HCT116 (cell line): ENCODE measurements around the gene ADGRD1. TPM values are rescaled to one million over a fixed set of nuclear protein-coding genes. Genes with fewer than 3 reads are reported as not detected.

Experiments
- ATAC-seq: fragments of 200-7000 bp; cut with Tn5 transposase; 2 replicates; pipeline ENCODE4 v1.9.1; 2020; ENCODE audit warnings: mild to moderate bottlenecking, moderate library complexity
- BruUV-seq: library from RNA; stranded (reverse); fragments of 400-500 nt; replicated peaks from 2 replicates; lab custom pipeline; 2021; lab: Mats Ljungman, UMichigan
- CTCF ChIA-PET: fragments of 300-600 bp; sonication (Branson Sonifier 250); formaldehyde crosslinking; loops from one replicate; lab custom pipeline; 2021; ENCODE audit warnings: antibody characterized with exemption; lab: Charles Lee
- POLR2A ChIA-PET: fragments of 300-600, 350-600 bp; sonication (Branson Sonifier 250); formaldehyde crosslinking; loops from one replicate; lab custom pipeline; 2021; ENCODE audit warnings: antibody characterized with exemption; lab: Charles Lee
- RAD21 ChIA-PET, 2 experiments: fragments of 300-600 bp; sonication (Branson Sonifier 250); formaldehyde crosslinking; loops; one replicate each; lab custom pipeline; 2023; ENCODE audit warnings: low total read pairs in 2 of 2; ENCODE audit not compliant: uncharacterized antibody in 2 of 2, unreplicated experiment in 2 of 2, low non-redundant PET in 1 of 2; lab: Charles Lee
- DNase-seq: peaks from one replicate; pipeline ENCODE4 v3.0.0-alpha.2; 2010; ENCODE audit warnings: low read depth, low spot score
- H2AFZ ChIP-seq: fragments of 200-600 bp; shearing (Covaris generic), sonication (generic); 2 replicates; pipeline ENCODE4 v1.6.1; 2017; ENCODE audit warnings: low read depth, mixed run types, mixed read lengths, antibody characterized with exemption, low read length; ENCODE audit not compliant: poor library complexity, severe bottlenecking
- H3K27ac ChIP-seq: 2 replicates; pipeline ENCODE4 v1.5.1; 2012; ENCODE audit warnings: low read depth, low read length
- H3K27me3 ChIP-seq: fragments of 200-600 bp; sonication (generic); 2 replicates; pipeline ENCODE4 v1.6.1; 2016; ENCODE audit warnings: mixed run types, low read length, mixed read lengths; ENCODE audit not compliant: insufficient read depth
- H3K36me3 ChIP-seq, 2 experiments: fragments of 200-500 bp in 1 of 2; fragments of 200-600 bp in 1 of 2; sonication (Bioruptor generic) in 1 of 2; sonication (generic) in 1 of 2; 2 replicates each; pipeline versions ENCODE4 v1.5.1 to v1.6.1; 2014 to 2016; ENCODE audit warnings: low read length in 2 of 2, inconsistent platforms in 1 of 2, mixed read lengths in 1 of 2, mixed run types in 1 of 2; ENCODE audit not compliant: insufficient read depth in 2 of 2, control insufficient read depth in 1 of 2
- H3K4me1 ChIP-seq, 2 experiments: fragments of 200-600 bp in 1 of 2; sonication (generic) in 1 of 2; 2 replicates each; pipeline versions ENCODE4 v1.5.1 to v1.6.1; 2012 to 2017; ENCODE audit warnings: low read length in 2 of 2, inconsistent platforms in 1 of 2, mild to moderate bottlenecking in 1 of 2, mixed read lengths in 1 of 2, mixed run types in 1 of 2, moderate library complexity in 1 of 2; ENCODE audit not compliant: insufficient read depth in 2 of 2, control insufficient read depth in 1 of 2
- H3K4me2 ChIP-seq: fragments of 200-600 bp; sonication (generic); 2 replicates; pipeline ENCODE4 v1.6.1; 2017; ENCODE audit warnings: mixed run types, low read length, mixed read lengths
- H3K4me3 ChIP-seq, 2 experiments: fragments of 200-600 bp in 1 of 2; sonication (generic) in 1 of 2; replicated peaks in 1 of 2; 2 replicates each; pipeline ENCODE4 v1.5.1; 2011 to 2016; ENCODE audit warnings: low read length in 2 of 2, control low read depth in 1 of 2, low read depth in 1 of 2, mild to moderate bottlenecking in 1 of 2, mixed read lengths in 1 of 2, mixed run types in 1 of 2
- H3K79me2 ChIP-seq: fragments of 200-600 bp; sonication (generic); 2 replicates; pipeline ENCODE4 v1.6.1; 2017; ENCODE audit warnings: mild to moderate bottlenecking, mixed run types, low read length, moderate library complexity, mixed read lengths; ENCODE audit not compliant: insufficient read depth
- H3K9ac ChIP-seq: fragments of 200-600 bp; sonication (generic); 2 replicates; pipeline ENCODE4 v1.6.1; 2016; ENCODE audit warnings: low read length, mixed read lengths
- H3K9me2 ChIP-seq: fragments of 200-600 bp; sonication (generic), shearing (Covaris generic); 2 replicates; pipeline ENCODE4 v1.6.1; 2017; ENCODE audit warnings: mixed run types, mild to moderate bottlenecking, moderate library complexity; ENCODE audit not compliant: insufficient read depth
- H3K9me3 ChIP-seq, 2 experiments: fragments of 200-500 bp in 1 of 2; fragments of 200-600 bp in 1 of 2; sonication (Bioruptor generic) in 1 of 2; sonication (generic) in 1 of 2; 2 replicates each; pipeline ENCODE4 v1.6.1; 2014 to 2017; ENCODE audit warnings: low read length in 2 of 2, mixed read lengths in 2 of 2, inconsistent platforms in 1 of 2, low read depth in 1 of 2, mild to moderate bottlenecking in 1 of 2, mixed run types in 1 of 2, moderate library complexity in 1 of 2; ENCODE audit not compliant: control insufficient read depth in 1 of 2, insufficient read depth in 1 of 2
- H4K20me1 ChIP-seq: fragments of 200-600 bp; sonication (generic), shearing (Covaris generic); 2 replicates; pipeline ENCODE4 v1.6.1; 2017; ENCODE audit warnings: mixed run types, mild to moderate bottlenecking, moderate library complexity; ENCODE audit not compliant: insufficient read depth
- EGR1 ChIP-seq: IDR thresholded peaks from 2 replicates; pipeline ENCODE4 v1.6.1; 2012; ENCODE audit warnings: low read depth
- ELF1 ChIP-seq: IDR thresholded peaks from 2 replicates; pipeline ENCODE4 v1.6.1; 2012; ENCODE audit warnings: low read depth, borderline replicate concordance
- EZH2phosphoT487 ChIP-seq: fragments of 200-600 bp; IDR thresholded peaks from 2 replicates; pipeline ENCODE4 v1.6.1; 2018; ENCODE audit warnings: antibody characterized with exemption, borderline replicate concordance
- FOSL1 ChIP-seq: IDR thresholded peaks from 2 replicates; pipeline ENCODE4 v1.6.1; 2012; ENCODE audit warnings: low read depth
- JUND ChIP-seq: IDR thresholded peaks from 2 replicates; pipeline ENCODE4 v1.6.1; 2012
- MAX ChIP-seq: IDR thresholded peaks from 2 replicates; pipeline ENCODE4 v1.6.1; 2012
- POLR2AphosphoS5 ChIP-seq: IDR thresholded peaks from 2 replicates; pipeline ENCODE4 v1.6.1; 2011; ENCODE audit warnings: mild to moderate bottlenecking, low read depth, low read length, moderate library complexity
- REST ChIP-seq: IDR thresholded peaks from 2 replicates; pipeline ENCODE4 v1.6.1; 2012; ENCODE audit warnings: low read depth
- SIN3A ChIP-seq: IDR thresholded peaks from 2 replicates; pipeline ENCODE4 v1.6.1; 2012; ENCODE audit warnings: low read depth
- TCF7L2 ChIP-seq: IDR thresholded peaks from 2 replicates; pipeline ENCODE4 v1.7.0; 2011; ENCODE audit warnings: borderline replicate concordance, inconsistent platforms; ENCODE audit not compliant: insufficient read depth, insufficient read length; ENCODE audit errors: extremely low read depth
- ZFX ChIP-seq: fragments of 450-650 bp; IDR thresholded peaks from 2 replicates; pipeline ENCODE4 v1.6.1; 2017
- ZNF274 ChIP-seq: fragments of 200-500 bp; sonication (Bioruptor generic); IDR thresholded peaks from 2 replicates; pipeline ENCODE4 v1.6.1; 2014; ENCODE audit warnings: mild to moderate bottlenecking, low read depth, low read length, inconsistent platforms
- intact Hi-C: fragments of 100-400 bp; cut with micrococcal nuclease; formaldehyde crosslinking; loops from 2 replicates; pipeline ENCODE4 v1.10.0; 2022
- total RNA-seq: library from RNA; stranded (reverse); gene quantifications from one replicate; pipeline ENCODE4 v1.2.1, GENCODE V29; 2021; ENCODE audit not compliant: unreplicated experiment

Gene ADGRD1
- total RNA-seq, 1 experiment from 2014 or later, result 0.44 TPM

GRCh38 chr12:131017477-131017991, 63.8 kb downstream of the ADGRD1 start:
- CTCF ChIA-PET, result no interaction called here
- BruUV-seq, result no TSS peak
- H3K79me2 ChIP-seq, result no peaks in the 10 kb centered on the region
- RAD21 ChIA-PET, result no interaction called here
- no peak overlapping the region for H3K4me3 ChIP-seq
- no peaks in the 10 kb centered on the region for H3K27me3 ChIP-seq
- DNase-seq (no peak), ATAC-seq (no peak)
- TF ChIP-seq EZH2phosphoT487, result no peak
- TF ChIP-seq TCF7L2, result no peak
- no peak for TF ChIP-seq SIN3A
- TF ChIP-seq EGR1, result no peak
- TF ChIP-seq ZFX, result no peak
- TF ChIP-seq JUND, result no peak
- no peak for TF ChIP-seq ZNF274
- no peak for TF ChIP-seq FOSL1
- no peak for TF ChIP-seq POLR2AphosphoS5
- TF ChIP-seq ELF1, result no peak
- no peak for TF ChIP-seq MAX
- no peak for TF ChIP-seq REST
- H3K36me3 ChIP-seq, result no peaks in the 10 kb centered on the region
- H3K9me3 ChIP-seq, result no peaks in the 10 kb centered on the region
- POLR2A ChIA-PET, result no interaction called here
- intact Hi-C loops, result no loop called here
- H3K9me2 ChIP-seq, result no peaks in the 10 kb centered on the region
- H3K4me1 ChIP-seq, result no peaks in the 10 kb centered on the region
- H2AFZ ChIP-seq, result no peak overlapping the region
- H3K27ac ChIP-seq, result no peak overlapping the region
- H4K20me1 ChIP-seq, result no peaks in the 10 kb centered on the region
- H3K4me2 ChIP-seq, result no peak overlapping the region
- H3K9ac ChIP-seq, result no peak overlapping the region
